22Rv1 (cell line): ENCODE data around the gene CALU.

Source experiments
- H3K27ac ChIP-seq: fragments of 450-650 bp; 2 replicates; pipeline ENCODE4 v1.5.1; 2017
- ZFX ChIP-seq: fragments of 450-650 bp; IDR thresholded peaks from 2 replicates; pipeline ENCODE4 v1.6.1; 2017; ENCODE audit warnings: antibody characterized with exemption, borderline replicate concordance
- TF ChIP-seq, protein P1 (sequence below): fragments of 450-650 bp; IDR thresholded peaks from 2 replicates; pipeline ENCODE4 v1.5.1; 2017; ENCODE audit warnings: mild to moderate bottlenecking

Gene CALU

DNA sequence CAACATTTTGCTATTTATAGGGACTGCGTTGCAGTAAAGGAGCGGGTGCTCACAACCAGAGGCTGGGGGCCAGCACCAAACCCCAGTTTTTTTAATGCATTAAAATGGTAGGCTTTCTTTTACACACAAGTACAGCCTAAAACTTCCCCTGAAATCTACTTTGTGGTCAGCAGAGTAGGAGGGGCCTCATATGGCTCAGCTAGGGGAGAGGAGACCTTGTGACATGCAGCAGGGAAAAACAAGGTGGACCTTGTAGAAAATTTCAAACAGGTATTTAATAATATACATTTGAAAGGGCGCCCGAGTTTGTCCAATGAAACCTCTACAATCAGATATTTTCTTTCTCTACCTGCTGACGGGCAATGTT, 54.0 kb downstream of the CALU start:
- H3K27ac ChIP-seq = no peak overlapping the region
- no peak for TF ChIP-seq ZFX
- TF ChIP-seq, protein P1, sequence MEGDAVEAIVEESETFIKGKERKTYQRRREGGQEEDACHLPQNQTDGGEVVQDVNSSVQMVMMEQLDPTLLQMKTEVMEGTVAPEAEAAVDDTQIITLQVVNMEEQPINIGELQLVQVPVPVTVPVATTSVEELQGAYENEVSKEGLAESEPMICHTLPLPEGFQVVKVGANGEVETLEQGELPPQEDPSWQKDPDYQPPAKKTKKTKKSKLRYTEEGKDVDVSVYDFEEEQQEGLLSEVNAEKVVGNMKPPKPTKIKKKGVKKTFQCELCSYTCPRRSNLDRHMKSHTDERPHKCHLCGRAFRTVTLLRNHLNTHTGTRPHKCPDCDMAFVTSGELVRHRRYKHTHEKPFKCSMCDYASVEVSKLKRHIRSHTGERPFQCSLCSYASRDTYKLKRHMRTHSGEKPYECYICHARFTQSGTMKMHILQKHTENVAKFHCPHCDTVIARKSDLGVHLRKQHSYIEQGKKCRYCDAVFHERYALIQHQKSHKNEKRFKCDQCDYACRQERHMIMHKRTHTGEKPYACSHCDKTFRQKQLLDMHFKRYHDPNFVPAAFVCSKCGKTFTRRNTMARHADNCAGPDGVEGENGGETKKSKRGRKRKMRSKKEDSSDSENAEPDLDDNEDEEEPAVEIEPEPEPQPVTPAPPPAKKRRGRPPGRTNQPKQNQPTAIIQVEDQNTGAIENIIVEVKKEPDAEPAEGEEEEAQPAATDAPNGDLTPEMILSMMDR = no peak

DNA sequence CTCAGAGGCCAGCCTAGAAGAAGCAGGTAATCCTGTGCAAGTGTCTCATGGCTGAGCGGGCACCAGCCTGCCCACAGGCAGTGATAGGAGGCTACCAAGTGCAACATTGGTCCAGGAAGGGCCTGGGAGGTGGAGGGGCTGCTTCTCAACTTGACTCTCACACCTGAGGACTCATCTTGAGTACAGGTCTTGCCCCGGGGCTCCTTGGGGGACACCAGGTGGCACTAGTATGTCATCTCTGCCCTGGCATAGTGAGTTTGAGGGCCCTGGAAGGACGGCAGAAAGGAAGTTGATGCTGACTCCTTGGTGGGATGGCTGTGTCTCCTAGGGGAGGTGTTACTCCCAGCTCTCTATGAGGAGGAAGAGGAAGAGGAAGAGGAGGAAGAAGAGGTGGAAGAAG, 54.9 kb downstream of the CALU start:
- no peak overlapping the region for H3K27ac ChIP-seq

DNA sequence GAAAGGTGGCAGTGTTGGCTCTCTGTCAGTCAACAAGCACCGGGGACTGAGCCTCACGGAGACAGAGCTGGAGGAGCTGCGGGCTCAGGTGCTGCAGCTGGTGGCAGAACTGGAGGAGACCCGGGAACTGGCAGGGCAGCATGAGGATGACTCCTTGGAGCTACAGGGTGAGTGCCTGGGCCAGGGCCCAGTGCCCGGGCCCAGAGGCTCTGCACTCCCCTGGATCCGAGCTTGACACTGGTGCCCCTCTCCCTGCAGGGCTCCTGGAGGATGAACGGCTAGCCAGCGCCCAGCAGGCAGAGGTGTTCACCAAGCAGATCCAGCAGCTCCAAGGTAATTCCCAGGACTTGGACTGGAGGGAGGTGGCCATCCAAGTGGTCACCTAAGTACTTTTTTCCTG, 55.3 kb downstream of the CALU start:
- H3K27ac ChIP-seq = no peak overlapping the region
- TF ChIP-seq, protein P1 = no peak
- no peak for TF ChIP-seq ZFX

More for the DNA sequence above, 54.9 kb downstream of the CALU start:
- no peak for TF ChIP-seq ZFX
- TF ChIP-seq, protein P1 = no peak

DNA sequence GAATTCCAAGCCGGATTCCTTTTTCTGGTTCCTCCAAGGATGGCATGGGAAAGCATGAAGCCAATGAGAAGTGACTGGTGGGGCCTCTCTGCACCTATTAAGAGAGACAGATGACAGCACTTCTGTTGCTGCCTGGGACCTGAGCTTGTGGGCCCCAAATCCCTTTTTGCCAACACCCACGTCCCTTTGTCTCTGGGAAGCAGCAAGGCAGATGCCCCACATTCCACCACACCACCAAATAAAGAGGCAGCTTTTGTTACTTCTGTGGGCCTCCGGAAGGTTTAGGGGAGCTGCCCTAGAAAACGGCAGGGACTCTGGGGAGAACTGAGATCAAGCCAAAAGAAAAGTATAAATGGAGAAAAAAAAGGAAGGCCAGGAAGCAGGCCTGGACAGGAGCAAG, 56.0 kb downstream of the CALU start:
- no peak overlapping the region for H3K27ac ChIP-seq
- TF ChIP-seq ZFX = no peak
- TF ChIP-seq, protein P1 = no peak

DNA sequence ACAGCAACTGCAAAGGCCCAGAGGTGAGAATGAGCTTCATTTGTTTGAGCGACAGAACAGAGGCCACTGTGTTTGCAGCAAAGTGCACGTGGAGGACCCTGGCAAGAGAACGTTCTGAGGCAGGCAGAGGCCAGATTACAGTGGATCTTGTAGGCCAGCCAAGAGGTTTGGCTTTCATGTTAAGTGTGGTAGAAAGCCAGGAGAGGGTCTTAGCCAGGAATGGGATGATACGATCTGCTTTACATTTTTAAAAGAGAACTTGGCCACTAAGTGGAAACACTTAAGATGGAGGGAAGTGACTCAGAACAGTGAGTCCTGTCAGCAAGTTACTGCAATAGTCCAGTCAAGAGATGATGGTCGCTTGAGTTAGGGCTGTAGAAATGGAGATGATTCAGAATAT, 57.2 kb downstream of the CALU start:
- TF ChIP-seq, protein P1 = no peak
- TF ChIP-seq ZFX = no peak

DNA sequence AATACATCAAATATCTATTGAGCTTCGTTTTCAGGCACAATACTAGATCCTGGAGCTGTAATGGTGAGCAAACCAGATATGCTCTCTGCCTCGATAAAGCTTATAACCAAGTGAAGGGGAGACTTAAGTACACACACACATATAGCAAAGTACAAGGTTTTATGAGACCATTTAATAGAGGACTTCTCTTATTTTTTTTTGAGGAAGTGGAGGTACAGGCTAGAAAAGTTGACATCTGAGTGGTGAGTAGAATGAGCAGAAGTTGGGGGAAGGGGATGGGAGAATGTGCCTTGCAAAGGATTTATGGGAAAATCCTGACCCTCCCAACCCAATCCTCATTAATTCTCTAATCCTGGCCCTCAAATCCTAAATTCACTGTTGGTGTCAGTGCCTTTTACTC, 60.3 kb downstream of the CALU start:
- TF ChIP-seq, protein P1 = no peak
- TF ChIP-seq ZFX = no peak
- H3K27ac ChIP-seq = no peak overlapping the region

More for the DNA sequence above, 57.2 kb downstream of the CALU start:
- no peak overlapping the region for H3K27ac ChIP-seq

DNA sequence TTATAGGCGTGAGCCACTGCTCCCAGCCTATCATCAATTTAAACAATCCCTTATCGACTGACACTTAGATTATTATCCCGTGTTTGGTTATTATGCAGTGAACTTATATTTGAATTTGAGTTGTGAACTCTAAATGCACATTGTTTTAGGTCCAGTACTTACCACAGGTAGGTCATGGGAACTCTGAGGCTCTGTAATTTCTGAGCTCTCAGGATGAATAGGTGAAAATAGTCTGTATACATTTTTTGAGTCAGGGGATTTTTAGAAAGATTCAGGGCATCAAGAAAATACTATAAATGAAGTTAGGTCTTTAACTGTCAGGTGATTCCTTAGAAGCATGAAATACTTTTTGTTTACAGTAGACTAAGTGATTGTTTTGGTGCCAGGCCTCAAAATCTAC, 61.4 kb downstream of the CALU start:
- H3K27ac ChIP-seq = no peak overlapping the region
- TF ChIP-seq, protein P1 = no peak
